T-cell (primary cell): Measurements from ENCODE around the gene DDX51. TPM values are rescaled to one million over a fixed set of nuclear protein-coding genes. Genes with fewer than 3 reads are reported as not detected.
A peak's percentile ranks its signal among the peaks of the same experiment; 100 is the strongest.

ENCODE experiments used
- ATAC-seq, 4 experiments: fragments of 200-7000 bp in 3 of 4; fragments of 150-1000 bp in 1 of 4; cut with Tn5 transposase; replicated peaks in 1 of 4; 1 replicate in 3 of 4; 2 replicates in 1 of 4; pipeline ENCODE4 v1.10.0; 2021; ENCODE audit warnings: moderate library complexity in 3 of 4, mild to moderate bottlenecking in 2 of 4, moderate number of reproducible peaks in 1 of 4
- CTCF ChIA-PET, 2 donors: fragments of 300-600 bp; sonication (Branson Sonifier 250); formaldehyde crosslinking; loops; one replicate each; lab custom pipeline; 2022; ENCODE audit warnings: antibody characterized with exemption in 2 of 2; lab: Charles Lee
- POLR2A ChIA-PET, 2 donors: fragments of 300-600 bp; sonication (Branson Sonifier 250); formaldehyde crosslinking; loops; one replicate each; lab custom pipeline; 2022; ENCODE audit warnings: antibody characterized with exemption in 2 of 2; lab: Charles Lee
- DNase-seq, 35 experiments: peaks; one replicate each; pipeline versions ENCODE4 v3.0.0 to v3.0.0-alpha.2; 2013 to 2023
- H3K27ac ChIP-seq: one replicate; pipeline ENCODE4 v1.5.1; 2013; ENCODE audit warnings: low read length
- H3K27me3 ChIP-seq, 2 experiments: replicated peaks in 1 of 2; 1 replicate in 1 of 2; 2 replicates in 1 of 2; pipeline versions ENCODE4 v1.6.1 to v1.7.0; 2013; ENCODE audit warnings: low read length in 1 of 2, mixed read lengths in 1 of 2; ENCODE audit not compliant: control insufficient read depth in 2 of 2, insufficient read depth in 2 of 2; ENCODE audit errors: extremely low read depth in 1 of 2
- H3K36me3 ChIP-seq, 2 donors: 1 replicate in 1 of 2; 2 replicates in 1 of 2; pipeline versions ENCODE4 v1.6.1 to v1.7.0; 2013; ENCODE audit warnings: low read length in 1 of 2; ENCODE audit not compliant: control insufficient read depth in 2 of 2, insufficient read depth in 1 of 2; ENCODE audit errors: extremely low read depth in 1 of 2
- H3K4me1 ChIP-seq, 2 experiments: 1 replicate in 1 of 2; 2 replicates in 1 of 2; pipeline versions ENCODE4 v1.6.1 to v1.7.0; 2013; ENCODE audit warnings: low read length in 2 of 2, mixed read lengths in 1 of 2; ENCODE audit not compliant: insufficient read depth in 2 of 2, control insufficient read depth in 1 of 2; ENCODE audit errors: extremely low read depth in 1 of 2
- H3K4me3 ChIP-seq, 2 donors: 1 replicate in 1 of 2; 2 replicates in 1 of 2; pipeline versions ENCODE4 v1.5.1 to v1.7.0; 2013; ENCODE audit warnings: mild to moderate bottlenecking in 2 of 2, low read length in 1 of 2, moderate library complexity in 1 of 2; ENCODE audit not compliant: control insufficient read depth in 1 of 2; ENCODE audit errors: extremely low read depth in 1 of 2
- H3K9me3 ChIP-seq: 2 replicates; pipeline ENCODE4 v1.7.0; 2013
- H3K27ac Mint-ChIP-seq, 2 donors: one replicate each; pipeline ENCODE4 v1.8.0; 2020 to 2021; ENCODE audit warnings: mild to moderate bottlenecking in 2 of 2, mixed read lengths in 2 of 2
- H3K27me3 Mint-ChIP-seq, 2 donors: one replicate each; pipeline ENCODE4 v1.8.0; 2021 to 2022; ENCODE audit warnings: mixed read lengths in 2 of 2
- H3K36me3 Mint-ChIP-seq: one replicate; pipeline ENCODE4 v1.8.0; 2021; ENCODE audit warnings: mixed read lengths
- H3K4me1 Mint-ChIP-seq, 3 donors: one replicate each; pipeline ENCODE4 v1.8.0; 2020 to 2022; ENCODE audit warnings: mixed read lengths in 3 of 3, mild to moderate bottlenecking in 1 of 3
- H3K4me3 Mint-ChIP-seq, 3 donors: one replicate each; pipeline ENCODE4 v1.8.0; 2020 to 2022; ENCODE audit warnings: mild to moderate bottlenecking in 3 of 3, mixed read lengths in 3 of 3, moderate library complexity in 3 of 3
- H3K9me3 Mint-ChIP-seq, 3 donors: one replicate each; pipeline ENCODE4 v1.8.0; 2020 to 2022; ENCODE audit warnings: mixed read lengths in 3 of 3
- WGBS: methylation state at CpG from one replicate; pipeline ENCODE4 v1.1.5; 2013; ENCODE audit warnings: missing lambda C conversion rate; ENCODE audit not compliant: insufficient coverage; 5-methylcytosine and 5-hydroxymethylcytosine counted together
- total RNA-seq, 35 experiments: library from RNA in 6 of 35; stranded (reverse) in 6 of 35; fragments of 120-200 nt in 1 of 35; gene quantifications; one replicate each; pipeline versions ENCODE4 v1.2.1 to v1.2.4 and lab custom pipeline; 2013 to 2026

The DDX51 gene
- total RNA-seq, 5 donors from 2014 or later (not counting 1 experiment from before 2014, with no cell fraction given), result 41.9 to 58.6 (median 49.0) TPM

- no peaks in the 10 kb centered on the region for H3K27me3 ChIP-seq
Observed at GRCh38 chr12:132127041-132127440, 17.1 kb downstream of the DDX51 start.

GRCh38 chr12:132125736-132126135, 18.4 kb downstream of the DDX51 start:
- ATAC-seq, result no peak
- no peaks in the 10 kb centered on the region for H3K4me1 ChIP-seq
- peaks cover 49% of the 10 kb centered on the region for H3K36me3 Mint-ChIP-seq
- H3K4me3 Mint-ChIP-seq, result no peak overlapping the region
- peaks cover 12 to 46% of the 10 kb centered on the region in 2 donors for H3K36me3 ChIP-seq
- H3K27me3 ChIP-seq, result no peaks in the 10 kb centered on the region
- H3K27me3 Mint-ChIP-seq, result no peaks in the 10 kb centered on the region
- DNase-seq, result no peak
- no peak overlapping the region for H3K27ac ChIP-seq
- H3K27ac Mint-ChIP-seq, result no peak overlapping the region
- peaks cover 0 to 11% (median 0%) of the 10 kb centered on the region in 3 donors for H3K9me3 Mint-ChIP-seq
- no peak overlapping the region for H3K4me3 ChIP-seq
- ChIA-PET CTCF (no interaction called here), POLR2A (no interaction called here)
- H3K9me3 ChIP-seq, result no peaks in the 10 kb centered on the region
- H3K4me1 Mint-ChIP-seq, result no peaks in the 10 kb centered on the region
- WGBS, result 89% methylated on average over 8 of the region's 12 CpGs

More at GRCh38 chr12:132127041-132127440, 17.1 kb downstream of the DDX51 start:
- H3K4me1 Mint-ChIP-seq, result no peaks in the 10 kb centered on the region
- DNase-seq, result no peak
- H3K4me3 Mint-ChIP-seq, result no peak overlapping the region
- no peaks in the 10 kb centered on the region for H3K4me1 ChIP-seq
- no peak overlapping the region for H3K4me3 ChIP-seq
- POLR2A ChIA-PET, result no interaction called here
- no peaks in the 10 kb centered on the region for H3K27me3 Mint-ChIP-seq
- H3K27ac Mint-ChIP-seq, result no peak overlapping the region
- WGBS, result 100% methylated on average over 5 of the region's 8 CpGs
- peaks cover 0 to 11% (median 0%) of the 10 kb centered on the region in 3 donors for H3K9me3 Mint-ChIP-seq
- peaks cover 12 to 38% of the 10 kb centered on the region in 2 donors for H3K36me3 ChIP-seq
- no peak for ATAC-seq
- H3K9me3 ChIP-seq, result no peaks in the 10 kb centered on the region
- H3K27ac ChIP-seq, result no peak overlapping the region
- H3K36me3 Mint-ChIP-seq, result peaks cover 48% of the 10 kb centered on the region
- CTCF ChIA-PET, result no interaction called here

GRCh38 chr12:132124766-132125425, 19.2 kb downstream of the DDX51 start:
- H3K36me3 ChIP-seq, result peaks cover 15 to 51% of the 10 kb centered on the region in 2 donors
- WGBS, result 73% methylated on average over 9 of the region's 19 CpGs
- H3K4me1 ChIP-seq, result no peaks in the 10 kb centered on the region
- ATAC-seq, result peak in 1 of 4 experiments; percentile 52
- H3K27ac ChIP-seq, result no peak overlapping the region
- Mint-ChIP-seq H3K36me3 (peaks cover 52% of the 10 kb centered on the region), H3K27me3 (no peaks in the 10 kb centered on the region), H3K4me1 (no peaks in the 10 kb centered on the region), H3K27ac (no peak overlapping the region), H3K9me3 (peaks cover 0 to 11% (median 0%) of the 10 kb centered on the region in 3 donors), H3K4me3 (no peak overlapping the region)
- H3K4me3 ChIP-seq, result no peak overlapping the region
- H3K9me3 ChIP-seq, result no peaks in the 10 kb centered on the region
- POLR2A ChIA-PET, result interaction anchor here in 1 of 2 donors (0.6 kb wide), 1 partner anchor 492 kb away, joined by 7 read pairs; no protein-coding TSS in a partner anchor
- CTCF ChIA-PET, result no interaction called here
- H3K27me3 ChIP-seq, result no peaks in the 10 kb centered on the region
- peak in 1 of 35 experiments; percentile 38 for DNase-seq

GRCh38 chr12:132123970-132124765, 20.0 kb downstream of the DDX51 start:
- Mint-ChIP-seq H3K27me3 (no peaks in the 10 kb centered on the region), H3K9me3 (peaks cover 0 to 9% (median 0%) of the 10 kb centered on the region in 3 donors), H3K27ac (no peak overlapping the region), H3K4me3 (no peak overlapping the region), H3K36me3 (peaks cover 49% of the 10 kb centered on the region), H3K4me1 (no peaks in the 10 kb centered on the region)
- ATAC-seq, result no peak
- Histone ChIP-seq H3K4me1 (no peaks in the 10 kb centered on the region), H3K27ac (no peak overlapping the region), H3K9me3 (no peaks in the 10 kb centered on the region), H3K36me3 (peaks cover 15 to 51% of the 10 kb centered on the region in 2 donors), H3K4me3 (no peak overlapping the region), H3K27me3 (no peaks in the 10 kb centered on the region)
- no peak for DNase-seq
- POLR2A ChIA-PET, result no interaction called here
- CTCF ChIA-PET, result no interaction called here
- 93% methylated on average over 11 of the region's 12 CpGs for WGBS

GRCh38 chr12:132121283-132121682, 22.8 kb downstream of the DDX51 start:
- no peak overlapping the region for H3K27ac ChIP-seq
- ATAC-seq (no peak), DNase-seq (no peak)
- 97% methylated on average over 5 of the region's 14 CpGs for WGBS
- no peaks in the 10 kb centered on the region for H3K27me3 ChIP-seq
- Mint-ChIP-seq H3K4me1 (no peaks in the 10 kb centered on the region), H3K27me3 (no peaks in the 10 kb centered on the region), H3K9me3 (no peaks in the 10 kb centered on the region), H3K36me3 (peaks cover 29% of the 10 kb centered on the region), H3K27ac (no peak overlapping the region), H3K4me3 (no peak overlapping the region)
- POLR2A ChIA-PET, result interaction anchor here in 1 of 2 donors (0.7 kb wide), 1 partner anchor 15 kb away, joined by 5 read pairs; no protein-coding TSS in a partner anchor
- H3K4me1 ChIP-seq, result no peaks in the 10 kb centered on the region
- peaks cover 16 to 39% of the 10 kb centered on the region in 2 donors for H3K36me3 ChIP-seq
- CTCF ChIA-PET, result interaction anchor here in 1 of 2 donors (0.6 kb wide), 1 partner anchor 1020 kb away, joined by 3 read pairs; no protein-coding TSS in a partner anchor
- H3K4me3 ChIP-seq, result no peak overlapping the region
- H3K9me3 ChIP-seq, result no peaks in the 10 kb centered on the region

GRCh38 chr12:132118876-132119275, 25.2 kb downstream of the DDX51 start:
- H3K27me3 Mint-ChIP-seq, result no peaks in the 10 kb centered on the region
- H3K9me3 Mint-ChIP-seq, result no peaks in the 10 kb centered on the region
- CTCF ChIA-PET, result no interaction called here
- no peak for ATAC-seq
- no peaks in the 10 kb centered on the region for H3K4me1 Mint-ChIP-seq
- no peak for DNase-seq
- H3K36me3 ChIP-seq, result peaks cover 15 to 39% of the 10 kb centered on the region in 2 donors
- POLR2A ChIA-PET, result no interaction called here
- no peaks in the 10 kb centered on the region for H3K9me3 ChIP-seq
- no peak overlapping the region for H3K4me3 ChIP-seq
- H3K27ac Mint-ChIP-seq, result no peak overlapping the region
- no peaks in the 10 kb centered on the region for H3K4me1 ChIP-seq
- no peaks in the 10 kb centered on the region for H3K27me3 ChIP-seq
- peaks cover 24% of the 10 kb centered on the region for H3K36me3 Mint-ChIP-seq
- H3K27ac ChIP-seq, result no peak overlapping the region
- WGBS, result 99% methylated on average over 19 of the region's 22 CpGs
- H3K4me3 Mint-ChIP-seq, result no peak overlapping the region
